Adrenal gland (tissue), 12 donors: ENCODE data around the gene GNAO1. TPM values are rescaled to one million over a fixed set of nuclear protein-coding genes. Genes with fewer than 3 reads are reported as not detected.

Source experiments
- DNase-seq, 7 donors: peaks; one replicate each; pipeline ENCODE4 v3.0.0-alpha.2; 2019 to 2020
- H3K27ac ChIP-seq, 5 donors: fragments of 200-600 bp; sonication (generic) in 4 of 5; 1 replicate in 3 of 5; 2 replicates in 2 of 5; pipeline versions ENCODE4 v1.5.1 to v1.8.0; 2016 to 2020; ENCODE audit warnings: mild to moderate bottlenecking in 1 of 5
- H3K27me3 ChIP-seq: fragments of 200-600 bp; 2 replicates; pipeline ENCODE4 v1.8.0; 2021
- H3K36me3 ChIP-seq, 2 donors: fragments of 200-600 bp; replicated peaks in 1 of 2; 1 replicate in 1 of 2; 2 replicates in 1 of 2; pipeline versions ENCODE4 v1.5.1 to v1.8.0; 2018 to 2022
- H3K4me1 ChIP-seq, 2 donors: fragments of 200-600 bp; replicated peaks in 1 of 2; 1 replicate in 1 of 2; 2 replicates in 1 of 2; pipeline versions ENCODE4 v1.5.1 to v1.8.0; 2018 to 2021
- H3K4me3 ChIP-seq, 4 donors: fragments of 200-600 bp; sonication (generic) in 3 of 4; one replicate each; pipeline ENCODE4 v1.5.1; 2016 to 2018
- H3K9me3 ChIP-seq, 3 donors: fragments of 200-600 bp; sonication (generic) in 1 of 3; replicated peaks in 1 of 3; 1 replicate in 2 of 3; 2 replicates in 1 of 3; pipeline versions ENCODE4 v1.5.1 to v1.8.0; 2016 to 2021
- POLR2A ChIP-seq, 2 donors: fragments of 450-650 bp; IDR thresholded peaks; one replicate each; pipeline ENCODE4 v1.6.1; 2017; ENCODE audit warnings: antibody characterized with exemption in 2 of 2, mild to moderate bottlenecking in 2 of 2, moderate library complexity in 1 of 2
- WGBS, 4 donors: extraction: QIAGEN DNeasy Blood & Tissue Kit in 2 of 4; methylation state at CpG; one replicate each; pipeline versions ENCODE4 v1.1.5 to v1.1.7; 2013 to 2017; 5-methylcytosine and 5-hydroxymethylcytosine counted together
- intact Hi-C, 2 donors: fragments of 100-400 bp; cut with DNase I; formaldehyde crosslinking; loops; one replicate each; pipeline versions ENCODE4 v1.14.1 to v1.15.0; 2022 to 2023
- polyA plus RNA-seq, 3 donors: library from polyadenylated mRNA; stranded (reverse); fragments of 200-250 nt in 2 of 3; fragments of 350-450 nt in 1 of 3; fragmentation: Illumina TruSeq in 1 of 3; extraction: RNeasy Lipid Tissue Mini Kit (QIAGEN cat#74804) in 1 of 3; gene quantifications; one replicate each; pipeline ENCODE4 v1.2.3, GENCODE V29; 2013 to 2014
- total RNA-seq, 9 donors: library from RNA; depleted of rRNA in 4 of 9; stranded (reverse); fragments of >200 nt in 4 of 9; fragments of 120-200 nt in 1 of 9; fragmentation: NEBNext Ultra II Directional in 1 of 9; extraction: Animal tissue kit (Norgen Biotek cat#: 25700) in 1 of 9; gene quantifications; one replicate each; pipeline versions ENCODE4 v1.1.0 to v1.2.4, GENCODE V29; 2013 to 2023
- TF ChIP-seq, protein P1 (sequence below), 6 experiments: fragments of 450-650 bp in 4 of 6; fragments of 200-600 bp in 2 of 6; sonication (generic) in 1 of 6; IDR thresholded peaks; 1 replicate in 5 of 6; 2 replicates in 1 of 6; pipeline versions ENCODE4 v1.5.1 to v1.8.0; 2016 to 2021; ENCODE audit warnings: antibody characterized with exemption in 6 of 6, mild to moderate bottlenecking in 2 of 6, moderate library complexity in 1 of 6
- donor health status: healthy with polysubstance abuse.
- donor health status: Bipolar disorder and iron deficiency.
- donor health status: DM: yes; HTN: yes; CAD: no.
- donor health status: DM: no; HTN: no; CAD: no.
- donor health status: DM: no; HTN: no; CAD: no.
- donor health status: DM: yes; HTN: yes; CAD: no.

GNAO1 gene
- total and polyA plus RNA-seq, 12 donors = 1.8 to 36.6 (median 5.9) TPM

DNA sequence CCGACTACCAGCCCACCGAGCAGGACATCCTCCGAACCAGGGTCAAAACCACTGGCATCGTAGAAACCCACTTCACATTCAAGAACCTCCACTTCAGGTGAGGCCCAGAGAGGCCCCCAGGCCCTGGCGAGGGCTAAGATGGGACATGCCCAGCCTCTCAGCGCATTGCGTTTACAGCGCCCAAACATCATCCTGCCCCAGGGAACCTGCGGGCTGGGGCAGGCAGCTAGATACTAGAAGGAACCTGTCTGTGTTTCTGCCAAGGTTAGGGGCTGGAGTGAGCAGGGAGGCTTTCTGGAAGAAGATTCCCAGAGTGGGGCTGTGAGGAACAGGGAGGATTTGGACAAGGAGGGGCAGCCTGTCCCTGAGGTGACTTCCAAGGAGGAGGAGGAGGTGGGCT, 143.5 kb downstream of the GNAO1 start:
- intact Hi-C loops = no loop called here
- no peak for TF ChIP-seq POLR2A (IDR thresholded peaks at IDR 0.05)
- TF ChIP-seq, protein P1, sequence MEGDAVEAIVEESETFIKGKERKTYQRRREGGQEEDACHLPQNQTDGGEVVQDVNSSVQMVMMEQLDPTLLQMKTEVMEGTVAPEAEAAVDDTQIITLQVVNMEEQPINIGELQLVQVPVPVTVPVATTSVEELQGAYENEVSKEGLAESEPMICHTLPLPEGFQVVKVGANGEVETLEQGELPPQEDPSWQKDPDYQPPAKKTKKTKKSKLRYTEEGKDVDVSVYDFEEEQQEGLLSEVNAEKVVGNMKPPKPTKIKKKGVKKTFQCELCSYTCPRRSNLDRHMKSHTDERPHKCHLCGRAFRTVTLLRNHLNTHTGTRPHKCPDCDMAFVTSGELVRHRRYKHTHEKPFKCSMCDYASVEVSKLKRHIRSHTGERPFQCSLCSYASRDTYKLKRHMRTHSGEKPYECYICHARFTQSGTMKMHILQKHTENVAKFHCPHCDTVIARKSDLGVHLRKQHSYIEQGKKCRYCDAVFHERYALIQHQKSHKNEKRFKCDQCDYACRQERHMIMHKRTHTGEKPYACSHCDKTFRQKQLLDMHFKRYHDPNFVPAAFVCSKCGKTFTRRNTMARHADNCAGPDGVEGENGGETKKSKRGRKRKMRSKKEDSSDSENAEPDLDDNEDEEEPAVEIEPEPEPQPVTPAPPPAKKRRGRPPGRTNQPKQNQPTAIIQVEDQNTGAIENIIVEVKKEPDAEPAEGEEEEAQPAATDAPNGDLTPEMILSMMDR (IDR thresholded peaks at IDR 0.05) = no peak
- no peak overlapping the region for H3K4me3 ChIP-seq
- no peaks in the 10 kb centered on the region for H3K4me1 ChIP-seq
- no peaks in the 10 kb centered on the region for H3K27me3 ChIP-seq
- no peaks in the 10 kb centered on the region for H3K9me3 ChIP-seq
- WGBS, 4 donors = 87 to 97% (median 91%) methylated on average over 3 to 9 of the region's 9 CpGs
- no peak overlapping the region for H3K27ac ChIP-seq
- H3K36me3 ChIP-seq = no peaks in the 10 kb centered on the region
- DNase-seq = no peak

- DNase-seq = no peak
- H3K9me3 ChIP-seq = no peaks in the 10 kb centered on the region
- 83 to 92% (median 90%) methylated on average over 4 to 8 of the region's 8 CpGs for WGBS, 4 donors
- no peak overlapping the region for H3K4me3 ChIP-seq
- TF ChIP-seq, protein P1 (IDR thresholded peaks at IDR 0.05) = no peak
- no peak for TF ChIP-seq POLR2A (IDR thresholded peaks at IDR 0.05)
- no peaks in the 10 kb centered on the region for H3K4me1 ChIP-seq
- no peak overlapping the region for H3K27ac ChIP-seq
- H3K27me3 ChIP-seq = no peaks in the 10 kb centered on the region
- H3K36me3 ChIP-seq = no peaks in the 10 kb centered on the region
- intact Hi-C loops = no loop called here
Measured at GRCh38 chr16:56336071-56336688, 144.9 kb downstream of the GNAO1 start.

- H3K36me3 ChIP-seq = no peaks in the 10 kb centered on the region
- no peak for DNase-seq
- no peak for TF ChIP-seq POLR2A (IDR thresholded peaks at IDR 0.05)
- TF ChIP-seq, protein P1 (IDR thresholded peaks at IDR 0.05) = no peak
- H3K9me3 ChIP-seq = no peaks in the 10 kb centered on the region
- H3K4me1 ChIP-seq = no peaks in the 10 kb centered on the region
- H3K27ac ChIP-seq = no peak overlapping the region
- intact Hi-C loops = no loop called here
- H3K4me3 ChIP-seq = no peak overlapping the region
- WGBS, 4 donors = 91 to 96% (median 92%) methylated on average over 16 to 21 of the region's 21 CpGs
- H3K27me3 ChIP-seq = no peaks in the 10 kb centered on the region
Measured at GRCh38 chr16:56336711-56337110, 145.4 kb downstream of the GNAO1 start.

- Histone ChIP-seq H3K4me1 (no peaks in the 10 kb centered on the region), H3K4me3 (no peak overlapping the region), H3K27ac (no peak overlapping the region), H3K36me3 (no peaks in the 10 kb centered on the region), H3K9me3 (no peaks in the 10 kb centered on the region), H3K27me3 (no peaks in the 10 kb centered on the region)
- DNase-seq = no peak
- TF ChIP-seq, protein P1 (IDR thresholded peaks at IDR 0.05) = no peak
- TF ChIP-seq POLR2A (IDR thresholded peaks at IDR 0.05) = no peak
- intact Hi-C loops = no loop called here
- 91 to 93% (median 92%) methylated on average over 6 to 11 of the region's 11 CpGs for WGBS, 4 donors
Measured at GRCh38 chr16:56337131-56337857, 146.0 kb downstream of the GNAO1 start.
